T-cell (primary cell): Measurements from ENCODE around the gene SCGB1C1. TPM values are rescaled to one million over a fixed set of nuclear protein-coding genes. Genes with fewer than 3 reads are reported as not detected.

Experiments used
- ATAC-seq, 4 experiments: fragments of 200-7000 bp in 3 of 4; fragments of 150-1000 bp in 1 of 4; cut with Tn5 transposase; replicated peaks in 1 of 4; 1 replicate in 3 of 4; 2 replicates in 1 of 4; pipeline ENCODE4 v1.10.0; 2021; ENCODE audit warnings: moderate library complexity in 3 of 4, mild to moderate bottlenecking in 2 of 4, moderate number of reproducible peaks in 1 of 4
- CTCF ChIA-PET, 2 donors: fragments of 300-600 bp; sonication (Branson Sonifier 250); formaldehyde crosslinking; loops; one replicate each; lab custom pipeline; 2022; ENCODE audit warnings: antibody characterized with exemption in 2 of 2; lab: Charles Lee
- POLR2A ChIA-PET, 2 donors: fragments of 300-600 bp; sonication (Branson Sonifier 250); formaldehyde crosslinking; loops; one replicate each; lab custom pipeline; 2022; ENCODE audit warnings: antibody characterized with exemption in 2 of 2; lab: Charles Lee
- DNase-seq, 35 experiments: peaks; one replicate each; pipeline versions ENCODE4 v3.0.0 to v3.0.0-alpha.2; 2013 to 2023
- H3K27ac ChIP-seq: one replicate; pipeline ENCODE4 v1.5.1; 2013; ENCODE audit warnings: low read length
- H3K27me3 ChIP-seq, 2 experiments: replicated peaks in 1 of 2; 1 replicate in 1 of 2; 2 replicates in 1 of 2; pipeline versions ENCODE4 v1.6.1 to v1.7.0; 2013; ENCODE audit warnings: low read length in 1 of 2, mixed read lengths in 1 of 2; ENCODE audit not compliant: control insufficient read depth in 2 of 2, insufficient read depth in 2 of 2; ENCODE audit errors: extremely low read depth in 1 of 2
- H3K36me3 ChIP-seq, 2 donors: 1 replicate in 1 of 2; 2 replicates in 1 of 2; pipeline versions ENCODE4 v1.6.1 to v1.7.0; 2013; ENCODE audit warnings: low read length in 1 of 2; ENCODE audit not compliant: control insufficient read depth in 2 of 2, insufficient read depth in 1 of 2; ENCODE audit errors: extremely low read depth in 1 of 2
- H3K4me1 ChIP-seq, 2 experiments: 1 replicate in 1 of 2; 2 replicates in 1 of 2; pipeline versions ENCODE4 v1.6.1 to v1.7.0; 2013; ENCODE audit warnings: low read length in 2 of 2, mixed read lengths in 1 of 2; ENCODE audit not compliant: insufficient read depth in 2 of 2, control insufficient read depth in 1 of 2; ENCODE audit errors: extremely low read depth in 1 of 2
- H3K4me3 ChIP-seq, 2 donors: 1 replicate in 1 of 2; 2 replicates in 1 of 2; pipeline versions ENCODE4 v1.5.1 to v1.7.0; 2013; ENCODE audit warnings: mild to moderate bottlenecking in 2 of 2, low read length in 1 of 2, moderate library complexity in 1 of 2; ENCODE audit not compliant: control insufficient read depth in 1 of 2; ENCODE audit errors: extremely low read depth in 1 of 2
- H3K9me3 ChIP-seq: 2 replicates; pipeline ENCODE4 v1.7.0; 2013
- H3K27ac Mint-ChIP-seq, 2 donors: one replicate each; pipeline ENCODE4 v1.8.0; 2020 to 2021; ENCODE audit warnings: mild to moderate bottlenecking in 2 of 2, mixed read lengths in 2 of 2
- H3K27me3 Mint-ChIP-seq, 2 donors: one replicate each; pipeline ENCODE4 v1.8.0; 2021 to 2022; ENCODE audit warnings: mixed read lengths in 2 of 2
- H3K36me3 Mint-ChIP-seq: one replicate; pipeline ENCODE4 v1.8.0; 2021; ENCODE audit warnings: mixed read lengths
- H3K4me1 Mint-ChIP-seq, 3 donors: one replicate each; pipeline ENCODE4 v1.8.0; 2020 to 2022; ENCODE audit warnings: mixed read lengths in 3 of 3, mild to moderate bottlenecking in 1 of 3
- H3K4me3 Mint-ChIP-seq, 3 donors: one replicate each; pipeline ENCODE4 v1.8.0; 2020 to 2022; ENCODE audit warnings: mild to moderate bottlenecking in 3 of 3, mixed read lengths in 3 of 3, moderate library complexity in 3 of 3
- H3K9me3 Mint-ChIP-seq, 3 donors: one replicate each; pipeline ENCODE4 v1.8.0; 2020 to 2022; ENCODE audit warnings: mixed read lengths in 3 of 3
- WGBS: methylation state at CpG from one replicate; pipeline ENCODE4 v1.1.5; 2013; ENCODE audit warnings: missing lambda C conversion rate; ENCODE audit not compliant: insufficient coverage; 5-methylcytosine and 5-hydroxymethylcytosine counted together
- total RNA-seq, 35 experiments: library from RNA in 6 of 35; stranded (reverse) in 6 of 35; fragments of 120-200 nt in 1 of 35; gene quantifications; one replicate each; pipeline versions ENCODE4 v1.2.1 to v1.2.4 and lab custom pipeline; 2013 to 2026

SCGB1C1 gene
- total RNA-seq, 5 donors from 2014 or later (not counting 1 experiment from before 2014, with no cell fraction given): not detected

- CTCF ChIA-PET: interaction anchor here in 1 of 2 donors (0.6 kb wide), 1 partner anchor 91 kb away, joined by 3 read pairs; no protein-coding TSS in a partner anchor
- Histone ChIP-seq H3K4me1 (no peaks in the 10 kb centered on the region), H3K4me3 (no peak overlapping the region), H3K36me3 (peaks cover 6 to 19% of the 10 kb centered on the region in 2 donors), H3K9me3 (no peaks in the 10 kb centered on the region), H3K27ac (no peak overlapping the region), H3K27me3 (no peaks in the 10 kb centered on the region)
- WGBS: 95% methylated on average over 14 of the region's 14 CpGs
- POLR2A ChIA-PET: no interaction called here
- Mint-ChIP-seq H3K36me3 (peaks cover 27% of the 10 kb centered on the region), H3K27ac (no peak overlapping the region), H3K27me3 (no peaks in the 10 kb centered on the region), H3K9me3 (no peaks in the 10 kb centered on the region), H3K4me3 (no peak overlapping the region), H3K4me1 (peaks cover 0 to 6% (median 0%) of the 10 kb centered on the region in 3 donors)
- no peak for DNase-seq
- ATAC-seq: no peak
These were observed 29.3 kb downstream of the SCGB1C1 start for GRCh38 chr11:221998-222789.

GRCh38 chr11:223026-223789, 30.3 kb downstream of the SCGB1C1 start:
- Histone ChIP-seq H3K27me3 (no peaks in the 10 kb centered on the region), H3K36me3 (peaks cover 6 to 19% of the 10 kb centered on the region in 2 donors), H3K27ac (no peak overlapping the region), H3K9me3 (no peaks in the 10 kb centered on the region), H3K4me3 (no peak overlapping the region), H3K4me1 (no peaks in the 10 kb centered on the region)
- peaks cover 32% of the 10 kb centered on the region for H3K36me3 Mint-ChIP-seq
- H3K4me3 Mint-ChIP-seq: no peak overlapping the region
- CTCF ChIA-PET: no interaction called here
- peaks cover 1 to 5% (median 4%) of the 10 kb centered on the region in 3 donors for H3K4me1 Mint-ChIP-seq
- ATAC-seq (no peak), DNase-seq (no peak)
- POLR2A ChIA-PET: interaction anchor here in 1 of 2 donors (0.7 kb wide), 1 partner anchor 125 kb away, joined by 4 read pairs; no protein-coding TSS in a partner anchor
- H3K27ac Mint-ChIP-seq: no peak overlapping the region
- H3K9me3 Mint-ChIP-seq: no peaks in the 10 kb centered on the region
- 85% methylated on average over 16 of the region's 16 CpGs for WGBS
- H3K27me3 Mint-ChIP-seq: no peaks in the 10 kb centered on the region

DNA sequence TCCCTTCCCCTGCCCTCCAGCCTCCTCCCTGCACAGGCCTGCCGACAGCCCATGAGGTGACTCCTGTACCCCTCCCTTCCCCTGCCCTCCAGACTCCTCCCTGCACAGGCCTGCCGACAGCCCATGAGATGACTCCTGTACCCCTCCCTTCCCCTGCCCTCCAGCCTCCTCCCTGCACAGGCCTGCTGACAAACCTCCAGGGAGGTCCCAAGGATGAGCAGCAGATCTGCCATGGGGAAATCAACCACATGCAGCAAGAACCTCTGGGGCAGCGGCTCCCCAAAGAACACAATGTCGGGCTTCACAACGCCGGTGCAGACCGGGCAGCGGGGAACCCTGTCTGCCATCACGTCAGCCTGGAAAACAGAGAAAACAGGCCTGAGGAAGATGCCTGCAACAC, 31.0 kb downstream of the SCGB1C1 start:
- Histone ChIP-seq H3K4me3 (no peak overlapping the region), H3K27me3 (no peaks in the 10 kb centered on the region), H3K36me3 (peaks cover 5 to 19% of the 10 kb centered on the region in 2 donors), H3K9me3 (no peaks in the 10 kb centered on the region), H3K4me1 (no peaks in the 10 kb centered on the region), H3K27ac (no peak overlapping the region)
- ATAC-seq (no peak), DNase-seq (no peak)
- CTCF ChIA-PET: no interaction called here
- WGBS: 90% methylated on average over 4 of the region's 9 CpGs
- H3K4me3 Mint-ChIP-seq: no peak overlapping the region
- no peak overlapping the region for H3K27ac Mint-ChIP-seq
- no peaks in the 10 kb centered on the region for H3K27me3 Mint-ChIP-seq
- H3K9me3 Mint-ChIP-seq: no peaks in the 10 kb centered on the region
- POLR2A ChIA-PET: no interaction called here
- H3K36me3 Mint-ChIP-seq: peaks cover 38% of the 10 kb centered on the region
- peaks cover 7 to 9% (median 8%) of the 10 kb centered on the region in 3 donors for H3K4me1 Mint-ChIP-seq

DNA sequence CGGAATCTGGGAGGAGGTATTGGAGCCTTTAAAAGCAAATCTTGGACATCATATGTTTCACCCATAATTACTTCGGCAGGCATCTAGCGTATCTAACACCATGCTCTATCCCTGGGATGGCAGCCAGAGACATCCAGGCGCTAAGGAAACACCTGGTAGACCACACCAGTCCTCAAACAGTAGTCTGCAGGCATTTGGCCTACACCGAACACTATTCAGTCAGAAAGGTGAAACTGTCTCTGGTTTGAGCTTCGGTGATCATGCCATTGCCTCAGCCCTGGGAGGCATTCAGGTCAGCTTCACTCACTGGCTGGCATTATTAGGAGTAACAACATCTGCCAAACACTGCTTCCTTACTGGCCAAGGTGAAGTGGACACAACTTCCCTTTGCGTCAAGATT, 31.5 kb downstream of the SCGB1C1 start:
- peaks cover 7 to 9% (median 8%) of the 10 kb centered on the region in 3 donors for H3K4me1 Mint-ChIP-seq
- H3K9me3 ChIP-seq: no peaks in the 10 kb centered on the region
- WGBS: 93% methylated on average over 4 of the region's 7 CpGs
- no peak overlapping the region for H3K27ac Mint-ChIP-seq
- ATAC-seq: no peak
- no peak for DNase-seq
- ChIA-PET CTCF (no interaction called here), POLR2A (no interaction called here)
- H3K27me3 Mint-ChIP-seq: no peaks in the 10 kb centered on the region
- H3K4me3 Mint-ChIP-seq: no peak overlapping the region
- H3K9me3 Mint-ChIP-seq: no peaks in the 10 kb centered on the region
- H3K36me3 ChIP-seq: peaks cover 3 to 15% of the 10 kb centered on the region in 2 donors
- no peaks in the 10 kb centered on the region for H3K4me1 ChIP-seq
- H3K27ac ChIP-seq: no peak overlapping the region
- no peaks in the 10 kb centered on the region for H3K27me3 ChIP-seq
- H3K4me3 ChIP-seq: no peak overlapping the region
- H3K36me3 Mint-ChIP-seq: peaks cover 36% of the 10 kb centered on the region

- H3K9me3 Mint-ChIP-seq: no peaks in the 10 kb centered on the region
- Histone ChIP-seq H3K4me3 (no peak overlapping the region), H3K36me3 (peaks cover 3 to 17% of the 10 kb centered on the region in 2 donors), H3K27ac (no peak overlapping the region), H3K27me3 (no peaks in the 10 kb centered on the region), H3K9me3 (no peaks in the 10 kb centered on the region), H3K4me1 (no peaks in the 10 kb centered on the region)
- no peak overlapping the region for H3K4me3 Mint-ChIP-seq
- ChIA-PET CTCF (no interaction called here), POLR2A (no interaction called here)
- no peaks in the 10 kb centered on the region for H3K27me3 Mint-ChIP-seq
- peaks cover 8 to 10% (median 9%) of the 10 kb centered on the region in 3 donors for H3K4me1 Mint-ChIP-seq
- peaks cover 38% of the 10 kb centered on the region for H3K36me3 Mint-ChIP-seq
- H3K27ac Mint-ChIP-seq: no peak overlapping the region
- DNase-seq: no peak
- WGBS: 86% methylated on average over 6 of the region's 10 CpGs
- no peak for ATAC-seq
These were observed 33.0 kb downstream of the SCGB1C1 start for GRCh38 chr11:225734-226453.

GRCh38 chr11:227824-228379, 35.0 kb downstream of the SCGB1C1 start:
- H3K9me3 Mint-ChIP-seq: no peaks in the 10 kb centered on the region
- ATAC-seq (no peak), DNase-seq (no peak)
- WGBS: 100% methylated on average over 3 of the region's 6 CpGs
- Histone ChIP-seq H3K27ac (no peak overlapping the region), H3K4me1 (no peaks in the 10 kb centered on the region), H3K9me3 (no peaks in the 10 kb centered on the region), H3K36me3 (peaks cover 3 to 6% of the 10 kb centered on the region in 2 donors), H3K27me3 (no peaks in the 10 kb centered on the region), H3K4me3 (no peak overlapping the region)
- POLR2A ChIA-PET: interaction anchor here in 1 of 2 donors (0.6 kb wide), 1 partner anchor 429 kb away, joined by 6 read pairs; no protein-coding TSS in a partner anchor
- H3K36me3 Mint-ChIP-seq: peaks cover 28% of the 10 kb centered on the region
- H3K4me3 Mint-ChIP-seq: no peak overlapping the region
- CTCF ChIA-PET: no interaction called here
- H3K4me1 Mint-ChIP-seq: peaks cover 8 to 11% (median 11%) of the 10 kb centered on the region in 3 donors
- H3K27me3 Mint-ChIP-seq: no peaks in the 10 kb centered on the region
- H3K27ac Mint-ChIP-seq: no peak overlapping the region
